GM12878 (cell line): ENCODE data around the gene LYRM2. TPM values are rescaled to one million over a fixed set of nuclear protein-coding genes. Genes with fewer than 3 reads are reported as not detected.

Experiments
- ATAC-seq: fragments of 200-7000 bp; cut with Tn5 transposase; 3 replicates; pipeline ENCODE4 v1.9.1; 2020; ENCODE audit warnings: mild to moderate bottlenecking, moderate library complexity
- BruUV-seq: library from RNA; stranded (reverse); fragments of 400-500 nt; replicated peaks from 2 replicates; lab custom pipeline; 2021; lab: Mats Ljungman, UMichigan
- CTCF ChIA-PET: fragments of 300-600 bp; sonication (Branson Sonifier 250); formaldehyde crosslinking; extraction: SDS; loops from one replicate; lab custom pipeline; 2021; ENCODE audit warnings: inconsistent platforms; lab: Yijun Ruan, JAX
- POLR2A ChIA-PET: fragments of 350-600 bp; formaldehyde crosslinking; extraction: SDS; loops from one replicate; lab custom pipeline; 2021; ENCODE audit warnings: inconsistent platforms; lab: Charles Lee
- RAD21 ChIA-PET: fragments of 300-600 bp; sonication (Branson Sonifier 250); formaldehyde crosslinking; loops from one replicate; lab custom pipeline; 2023; ENCODE audit warnings: antibody characterized with exemption; ENCODE audit not compliant: unreplicated experiment; lab: Charles Lee
- SMC1A ChIA-PET: fragments of 300-600 bp; sonication (Branson Sonifier 250); formaldehyde crosslinking; loops from one replicate; lab custom pipeline; 2023; ENCODE audit not compliant: unreplicated experiment, uncharacterized antibody; lab: Charles Lee
- DNase-seq: peaks from one replicate; pipeline ENCODE4 v3.0.0-alpha.2; 2011; ENCODE audit warnings: low read depth, low spot score
- FAIRE-seq: peaks from 3 replicates; lab custom pipeline; 2011; peaks lifted over from hg19 to GRCh38; lab: Jason Lieb, UNC
- H2AFZ ChIP-seq: 2 replicates; pipeline ENCODE4 v1.6.0; 2011; ENCODE audit warnings: low read depth, low read length, control low read depth; ENCODE audit not compliant: control insufficient read depth
- H3K27ac ChIP-seq: 2 replicates; pipeline ENCODE4 v1.5.1; 2011; ENCODE audit warnings: control low read depth; ENCODE audit not compliant: control insufficient read depth, insufficient read depth
- H3K27me3 ChIP-seq, 2 experiments: replicated peaks in 1 of 2; 2 replicates each; pipeline versions ENCODE4 v1.6.0 to v1.6.1; 2011; ENCODE audit warnings: low read length in 1 of 2; ENCODE audit not compliant: control insufficient read depth in 2 of 2, insufficient read depth in 2 of 2
- H3K36me3 ChIP-seq, 2 experiments: 2 replicates each; pipeline ENCODE4 v1.5.1; 2011; ENCODE audit warnings: low read length in 1 of 2; ENCODE audit not compliant: control insufficient read depth in 2 of 2, insufficient read depth in 2 of 2
- H3K4me1 ChIP-seq: 2 replicates; pipeline ENCODE4 v1.6.1; 2011; ENCODE audit warnings: mild to moderate bottlenecking, low read length, moderate library complexity, mixed read lengths; ENCODE audit not compliant: control insufficient read depth, insufficient read depth
- H3K4me2 ChIP-seq: 2 replicates; pipeline ENCODE4 v1.6.0; 2011; ENCODE audit warnings: control low read depth; ENCODE audit not compliant: control insufficient read depth, insufficient read depth
- H3K4me3 ChIP-seq: fragments of 200-600 bp; sonication (generic); 2 replicates; pipeline ENCODE4 v1.5.1; 2016
- H3K79me2 ChIP-seq: 2 replicates; pipeline ENCODE4 v1.6.0; 2011; ENCODE audit warnings: low read length; ENCODE audit not compliant: control insufficient read depth, insufficient read depth
- H3K9ac ChIP-seq: 2 replicates; pipeline ENCODE4 v1.8.0; 2011; ENCODE audit warnings: low read length, control low read depth, mixed read lengths; ENCODE audit not compliant: control insufficient read depth, insufficient read depth
- H3K9me3 ChIP-seq: replicated peaks from 3 replicates; pipeline ENCODE4 v1.5.1; 2011; ENCODE audit warnings: mild to moderate bottlenecking, low read length; ENCODE audit not compliant: control insufficient read depth, insufficient read depth
- H4K20me1 ChIP-seq: 2 replicates; pipeline ENCODE4 v1.6.0; 2011; ENCODE audit not compliant: control insufficient read depth, insufficient read depth
- ASH2L ChIP-seq: fragments of 300-600, 200-600 bp; sonication (generic); IDR thresholded peaks from 2 replicates; pipeline ENCODE4 v1.6.1; 2017; ENCODE audit warnings: low read depth, mild to moderate bottlenecking, borderline replicate concordance
- BACH1 ChIP-seq: fragments of 450-650 bp; IDR thresholded peaks from 2 replicates; pipeline ENCODE4 v1.6.1; 2017; ENCODE audit warnings: mild to moderate bottlenecking, borderline replicate concordance
- BRCA1 ChIP-seq: IDR thresholded peaks from 2 replicates; pipeline ENCODE4 v1.6.1; 2011; ENCODE audit warnings: low read depth, low read length, improper control_type of control experiment
- EP300 ChIP-seq, 2 experiments: fragments of 150-350 bp in 1 of 2; IDR thresholded peaks; 2 replicates each; pipeline ENCODE4 v1.6.1; 2011 to 2012; ENCODE audit warnings: low read depth in 2 of 2, low read length in 2 of 2, borderline replicate concordance in 1 of 2, improper control_type of control experiment in 1 of 2, inconsistent platforms in 1 of 2; ENCODE audit not compliant: control insufficient read depth in 1 of 2
- EZH2 ChIP-seq: IDR thresholded peaks from 2 replicates; pipeline ENCODE4 v1.6.1; 2012; ENCODE audit warnings: low read depth, mild to moderate bottlenecking, control low read depth, inconsistent platforms, low read length, borderline replicate concordance; ENCODE audit not compliant: control insufficient read depth
- HDAC2 ChIP-seq: fragments of 200-600 bp; sonication (generic); IDR thresholded peaks from 2 replicates; pipeline ENCODE4 v1.6.1; 2017
- RAD51 ChIP-seq: fragments of 450-650 bp; IDR thresholded peaks from 2 replicates; pipeline ENCODE4 v1.6.1; 2016; ENCODE audit warnings: moderate library complexity, mild to moderate bottlenecking, inconsistent platforms
- RBBP5 ChIP-seq: fragments of 200-600 bp; sonication (generic); conservative IDR thresholded peaks from 2 replicates; pipeline ENCODE4 v1.6.1; 2016
- SIN3A ChIP-seq: IDR thresholded peaks from 2 replicates; pipeline ENCODE4 v1.6.1; 2012; ENCODE audit warnings: low read depth, low read length, improper control_type of control experiment
- SIX5 ChIP-seq: IDR thresholded peaks from 2 replicates; pipeline ENCODE4 v1.6.1; 2011; ENCODE audit warnings: mild to moderate bottlenecking, low read depth, low read length, moderate library complexity; ENCODE audit not compliant: severe bottlenecking
- SREBF2 ChIP-seq: IDR thresholded peaks from 2 replicates; pipeline ENCODE4 v1.6.1; 2012; ENCODE audit warnings: mild to moderate bottlenecking, low read length
- SRF ChIP-seq, 2 experiments: IDR thresholded peaks; 2 replicates each; pipeline ENCODE4 v1.6.1; 2011; ENCODE audit warnings: low read depth in 2 of 2, low read length in 2 of 2, mild to moderate bottlenecking in 1 of 2, moderate library complexity in 1 of 2
- STAT3 ChIP-seq: IDR thresholded peaks from 2 replicates; pipeline ENCODE4 v1.6.1; 2011; ENCODE audit warnings: low read depth, low read length, improper control_type of control experiment
- YY1 ChIP-seq: IDR thresholded peaks from 2 replicates; pipeline ENCODE4 v1.6.1; 2011; ENCODE audit warnings: low read depth, mild to moderate bottlenecking, low read length
- WGBS: methylation state at CpG from one replicate; pipeline ENCODE4 v1.1.6; 2016; ENCODE audit warnings: low lambda C conversion rate; ENCODE audit not compliant: insufficient replicate concordance, insufficient coverage; ENCODE audit errors: missing lambda C conversion rate; 5-methylcytosine and 5-hydroxymethylcytosine counted together
- in situ Hi-C: fragments of 300-500 bp; cut with MboI; formaldehyde crosslinking; loops from 9 replicates; pipeline ENCODE4 v1.14.3; 2018; ENCODE audit warnings: mixed read lengths
- intact Hi-C: fragments of 100-400 bp; cut with micrococcal nuclease; formaldehyde crosslinking; loops from one replicate; pipeline ENCODE4 v1.14.2; 2022; ENCODE audit not compliant: unreplicated experiment
- polyA plus RNA-seq, 11 experiments: library from polyadenylated mRNA; depleted of rRNA in 4 of 11; unstranded in 6 of 11; stranded (reverse) in 5 of 11; fragments of >200 nt; fragmentation: Nextera tagmentation in 4 of 11; fragmentation: Illumina TruSeq in 1 of 11; extraction: Ambion mirVana in 4 of 11; extraction: Trizol in 1 of 11; gene quantifications; 1 replicate in 1 of 11; 2 replicates in 10 of 11; pipeline versions ENCODE4 v1.2.1 to v1.2.3, GENCODE V29; 2011 to 2016; ENCODE audit warnings: inconsistent platforms in 2 of 11, missing spikeins in 2 of 11, low read depth in 1 of 11
- total RNA-seq, 4 experiments: library from RNA; depleted of rRNA in 3 of 4; stranded (reverse); fragments of >200 nt in 3 of 4; fragmentation: Illumina TruSeq in 1 of 4; extraction: Trizol in 1 of 4; gene quantifications; 2 replicates each; pipeline versions ENCODE4 v1.2.1 to v1.2.3, GENCODE V29; 2013 to 2021
- TF ChIP-seq, protein P1 (sequence below): fragments of 450-650 bp; IDR thresholded peaks from 2 replicates; pipeline ENCODE4 v1.6.1; 2017; ENCODE audit warnings: mild to moderate bottlenecking, moderate library complexity
- TF ChIP-seq, protein P2 (sequence below): fragments of 450-650 bp; conservative IDR thresholded peaks from 2 replicates; pipeline ENCODE4 v1.6.1; 2017; ENCODE audit warnings: mild to moderate bottlenecking, moderate library complexity
- TF ChIP-seq, protein P3 (sequence below): fragments of 150-350 bp; IDR thresholded peaks from 2 replicates; pipeline ENCODE4 v1.6.1; 2014; ENCODE audit warnings: mild to moderate bottlenecking, low read depth, low read length
- TF ChIP-seq, protein P4 (sequence below): IDR thresholded peaks from 2 replicates; pipeline ENCODE4 v1.6.1; 2011; ENCODE audit warnings: low read depth, mild to moderate bottlenecking, low read length, moderate library complexity, borderline replicate concordance; ENCODE audit errors: extremely low read depth

Gene LYRM2
- total and polyA plus RNA-seq, 10 of the 15 experiments (the other 5 are each of a cell fraction or from before 2014, with no cell fraction given) = 17.2 to 75.0 (median 30.9) TPM

- FAIRE-seq = no peak
- Histone ChIP-seq H3K4me1 (no peaks in the 10 kb centered on the region), H3K79me2 (no peaks in the 10 kb centered on the region), H3K4me3 (no peak overlapping the region), H3K9ac (no peak overlapping the region), H3K9me3 (no peaks in the 10 kb centered on the region), H2AFZ (no peak overlapping the region), H4K20me1 (no peaks in the 10 kb centered on the region; the same call in 1 of the 2 replicates), H3K36me3 (no peaks in the 10 kb centered on the region), H3K27ac (no peak overlapping the region), H3K27me3 (peaks cover 0 to 2% of the 10 kb centered on the region in 2 experiments; a peak in 2 of 4 replicates), H3K4me2 (no peak overlapping the region)
- 33% methylated on average over 1 of the region's 4 CpGs for WGBS
- ChIA-PET SMC1A (no interaction called here), RAD21 (no interaction called here), POLR2A (no interaction called here), CTCF (no interaction called here)
- intact Hi-C loops = no loop called here
- no peak for DNase-seq
- BruUV-seq = no TSS peak
- TF ChIP-seq ASH2L (no peak), SREBF2 (no peak), SRF (IDR thresholded peaks at IDR 0.05; ENCODE audit: low read depth in 2 of 2, low read length in 2 of 2) (no peak), SIN3A (no peak), HDAC2 (no peak), STAT3 (no peak), BACH1 (no peak), EP300 (IDR thresholded peaks at IDR 0.05; ENCODE audit: borderline replicate concordance in 1 of 2, control insufficient read depth in 1 of 2, low read depth in 2 of 2, low read length in 2 of 2) (no peak), YY1 (no peak), RAD51 (no peak), EZH2 (no peak), BRCA1 (no peak), SIX5 (no peak), RBBP5 (no peak)
- TF ChIP-seq, protein P1, sequence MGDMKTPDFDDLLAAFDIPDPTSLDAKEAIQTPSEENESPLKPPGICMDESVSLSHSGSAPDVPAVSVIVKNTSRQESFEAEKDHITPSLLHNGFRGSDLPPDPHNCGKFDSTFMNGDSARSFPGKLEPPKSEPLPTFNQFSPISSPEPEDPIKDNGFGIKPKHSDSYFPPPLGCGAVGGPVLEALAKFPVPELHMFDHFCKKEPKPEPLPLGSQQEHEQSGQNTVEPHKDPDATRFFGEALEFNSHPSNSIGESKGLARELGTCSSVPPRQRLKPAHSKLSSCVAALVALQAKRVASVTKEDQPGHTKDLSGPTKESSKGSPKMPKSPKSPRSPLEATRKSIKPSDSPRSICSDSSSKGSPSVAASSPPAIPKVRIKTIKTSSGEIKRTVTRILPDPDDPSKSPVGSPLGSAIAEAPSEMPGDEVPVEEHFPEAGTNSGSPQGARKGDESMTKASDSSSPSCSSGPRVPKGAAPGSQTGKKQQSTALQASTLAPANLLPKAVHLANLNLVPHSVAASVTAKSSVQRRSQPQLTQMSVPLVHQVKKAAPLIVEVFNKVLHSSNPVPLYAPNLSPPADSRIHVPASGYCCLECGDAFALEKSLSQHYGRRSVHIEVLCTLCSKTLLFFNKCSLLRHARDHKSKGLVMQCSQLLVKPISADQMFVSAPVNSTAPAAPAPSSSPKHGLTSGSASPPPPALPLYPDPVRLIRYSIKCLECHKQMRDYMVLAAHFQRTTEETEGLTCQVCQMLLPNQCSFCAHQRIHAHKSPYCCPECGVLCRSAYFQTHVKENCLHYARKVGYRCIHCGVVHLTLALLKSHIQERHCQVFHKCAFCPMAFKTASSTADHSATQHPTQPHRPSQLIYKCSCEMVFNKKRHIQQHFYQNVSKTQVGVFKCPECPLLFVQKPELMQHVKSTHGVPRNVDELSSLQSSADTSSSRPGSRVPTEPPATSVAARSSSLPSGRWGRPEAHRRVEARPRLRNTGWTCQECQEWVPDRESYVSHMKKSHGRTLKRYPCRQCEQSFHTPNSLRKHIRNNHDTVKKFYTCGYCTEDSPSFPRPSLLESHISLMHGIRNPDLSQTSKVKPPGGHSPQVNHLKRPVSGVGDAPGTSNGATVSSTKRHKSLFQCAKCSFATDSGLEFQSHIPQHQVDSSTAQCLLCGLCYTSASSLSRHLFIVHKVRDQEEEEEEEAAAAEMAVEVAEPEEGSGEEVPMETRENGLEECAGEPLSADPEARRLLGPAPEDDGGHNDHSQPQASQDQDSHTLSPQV = no peak
- TF ChIP-seq, protein P2, sequence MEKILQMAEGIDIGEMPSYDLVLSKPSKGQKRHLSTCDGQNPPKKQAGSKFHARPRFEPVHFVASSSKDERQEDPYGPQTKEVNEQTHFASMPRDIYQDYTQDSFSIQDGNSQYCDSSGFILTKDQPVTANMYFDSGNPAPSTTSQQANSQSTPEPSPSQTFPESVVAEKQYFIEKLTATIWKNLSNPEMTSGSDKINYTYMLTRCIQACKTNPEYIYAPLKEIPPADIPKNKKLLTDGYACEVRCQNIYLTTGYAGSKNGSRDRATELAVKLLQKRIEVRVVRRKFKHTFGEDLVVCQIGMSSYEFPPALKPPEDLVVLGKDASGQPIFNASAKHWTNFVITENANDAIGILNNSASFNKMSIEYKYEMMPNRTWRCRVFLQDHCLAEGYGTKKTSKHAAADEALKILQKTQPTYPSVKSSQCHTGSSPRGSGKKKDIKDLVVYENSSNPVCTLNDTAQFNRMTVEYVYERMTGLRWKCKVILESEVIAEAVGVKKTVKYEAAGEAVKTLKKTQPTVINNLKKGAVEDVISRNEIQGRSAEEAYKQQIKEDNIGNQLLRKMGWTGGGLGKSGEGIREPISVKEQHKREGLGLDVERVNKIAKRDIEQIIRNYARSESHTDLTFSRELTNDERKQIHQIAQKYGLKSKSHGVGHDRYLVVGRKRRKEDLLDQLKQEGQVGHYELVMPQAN = no peak
- TF ChIP-seq, protein P3, sequence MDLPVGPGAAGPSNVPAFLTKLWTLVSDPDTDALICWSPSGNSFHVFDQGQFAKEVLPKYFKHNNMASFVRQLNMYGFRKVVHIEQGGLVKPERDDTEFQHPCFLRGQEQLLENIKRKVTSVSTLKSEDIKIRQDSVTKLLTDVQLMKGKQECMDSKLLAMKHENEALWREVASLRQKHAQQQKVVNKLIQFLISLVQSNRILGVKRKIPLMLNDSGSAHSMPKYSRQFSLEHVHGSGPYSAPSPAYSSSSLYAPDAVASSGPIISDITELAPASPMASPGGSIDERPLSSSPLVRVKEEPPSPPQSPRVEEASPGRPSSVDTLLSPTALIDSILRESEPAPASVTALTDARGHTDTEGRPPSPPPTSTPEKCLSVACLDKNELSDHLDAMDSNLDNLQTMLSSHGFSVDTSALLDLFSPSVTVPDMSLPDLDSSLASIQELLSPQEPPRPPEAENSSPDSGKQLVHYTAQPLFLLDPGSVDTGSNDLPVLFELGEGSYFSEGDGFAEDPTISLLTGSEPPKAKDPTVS = no peak
- TF ChIP-seq, protein P4, sequence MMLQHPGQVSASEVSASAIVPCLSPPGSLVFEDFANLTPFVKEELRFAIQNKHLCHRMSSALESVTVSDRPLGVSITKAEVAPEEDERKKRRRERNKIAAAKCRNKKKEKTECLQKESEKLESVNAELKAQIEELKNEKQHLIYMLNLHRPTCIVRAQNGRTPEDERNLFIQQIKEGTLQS = no peak
- no peak for ATAC-seq
- in situ Hi-C loops = no loop called here
Observed at GRCh38 chr6:89555031-89555430, 83.5 kb downstream of the LYRM2 start.
